Loucy (cell line): ENCODE results near the gene CNBD2.

ENCODE experiments used
- H2AFZ ChIP-seq: fragments of 200-600 bp; sonication (generic); 2 replicates; pipeline ENCODE4 v1.6.0; 2016; ENCODE audit warnings: antibody characterized with exemption, mild to moderate bottlenecking, low read length, moderate library complexity
- H3F3A ChIP-seq: fragments of 200-600 bp; 2 replicates; pipeline ENCODE4 v1.6.0; 2016; ENCODE audit warnings: antibody characterized with exemption, low read depth, mild to moderate bottlenecking
- H3K27me3 ChIP-seq: fragments of 200-600 bp; sonication (generic); 2 replicates; pipeline ENCODE4 v1.6.1; 2014; ENCODE audit warnings: low read length, mild to moderate bottlenecking; ENCODE audit not compliant: insufficient read depth, poor library complexity, severe bottlenecking
- H3K36me3 ChIP-seq: fragments of 200-600 bp; sonication (generic); 2 replicates; pipeline ENCODE4 v1.6.1; 2016; ENCODE audit warnings: low read length; ENCODE audit not compliant: insufficient read depth
- H3K4me1 ChIP-seq: fragments of 200-600 bp; sonication (generic); 2 replicates; pipeline ENCODE4 v1.5.1; 2014; ENCODE audit warnings: low read length, mild to moderate bottlenecking; ENCODE audit not compliant: insufficient read depth, poor library complexity, severe bottlenecking
- H3K4me2 ChIP-seq: fragments of 200-600 bp; sonication (generic); 2 replicates; pipeline ENCODE4 v1.6.0; 2014; ENCODE audit warnings: antibody characterized with exemption, low read length, low read depth, mild to moderate bottlenecking; ENCODE audit not compliant: poor library complexity, severe bottlenecking
- H3K4me3 ChIP-seq: fragments of 200-600 bp; sonication (generic); 2 replicates; pipeline ENCODE4 v1.5.1; 2014; ENCODE audit warnings: low read length, mild to moderate bottlenecking, mixed read lengths; ENCODE audit not compliant: poor library complexity, severe bottlenecking
- H3K79me2 ChIP-seq: fragments of 200-600 bp; sonication (generic); 2 replicates; pipeline ENCODE4 v1.6.1; 2014; ENCODE audit warnings: low read length; ENCODE audit not compliant: insufficient read depth
- H3K9ac ChIP-seq: fragments of 200-600 bp; sonication (generic); 2 replicates; pipeline ENCODE4 v1.6.0; 2014; ENCODE audit warnings: mild to moderate bottlenecking, low read depth, low read length, moderate library complexity; ENCODE audit not compliant: poor library complexity, severe bottlenecking
- H3K9me2 ChIP-seq: fragments of 200-600 bp; sonication (generic); replicated peaks from 2 replicates; pipeline ENCODE4 v1.6.1; 2016; ENCODE audit warnings: low read depth, low read length, mixed read lengths
- H3K9me3 ChIP-seq: fragments of 200-600 bp; sonication (generic); 2 replicates; pipeline ENCODE4 v1.6.1; 2014; ENCODE audit warnings: mild to moderate bottlenecking, antibody characterized with exemption, low read length, low read depth; ENCODE audit not compliant: insufficient read depth
- H4K20me1 ChIP-seq: fragments of 200-600 bp; sonication (generic); 2 replicates; pipeline ENCODE4 v1.6.0; 2014; ENCODE audit warnings: antibody characterized with exemption, low read length, mild to moderate bottlenecking; ENCODE audit not compliant: insufficient read depth, poor library complexity, severe bottlenecking
- EZH2phosphoT487 ChIP-seq: fragments of 200-600 bp; IDR thresholded peaks from 2 replicates; pipeline ENCODE4 v1.6.1; 2018; ENCODE audit warnings: antibody characterized with exemption, mild to moderate bottlenecking, moderate library complexity, borderline replicate concordance
- TF ChIP-seq, protein P1 (sequence below): fragments of 200-600 bp; sonication (generic); conservative IDR thresholded peaks from 2 replicates; pipeline ENCODE4 v1.5.1; 2014; ENCODE audit warnings: mild to moderate bottlenecking, antibody characterized with exemption, low read length

CNBD2 gene

GRCh38 chr20:35934050-35934449 lies 34.3 kb upstream of the CNBD2 start:
- no peaks in the 10 kb centered on the region for H4K20me1 ChIP-seq
- H3K27me3 ChIP-seq: no peaks in the 10 kb centered on the region

DNA sequence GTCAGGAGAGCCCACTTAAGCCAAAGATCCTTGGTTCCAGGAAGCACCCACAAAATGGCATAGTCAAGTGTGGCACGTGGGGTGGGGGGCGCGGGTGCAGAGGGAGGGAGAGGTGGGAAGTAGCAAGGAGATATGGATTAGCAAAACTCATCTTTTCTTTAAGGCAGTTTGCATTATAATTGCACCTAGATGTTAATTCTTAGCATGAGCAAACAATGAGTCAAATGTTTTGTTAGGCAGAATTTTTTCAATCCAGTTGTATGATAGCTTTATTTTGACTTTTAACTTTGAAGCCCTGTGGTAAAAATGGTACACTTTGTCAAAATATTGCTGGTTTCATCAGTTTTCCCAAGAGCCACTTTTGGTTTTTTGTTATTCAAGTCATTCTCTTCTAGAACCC lies 29.1 kb upstream of the CNBD2 start:
- H3K4me1 ChIP-seq: peaks cover 3% of the 10 kb centered on the region
- H3K9ac ChIP-seq: no peak overlapping the region
- H3K27me3 ChIP-seq: no peaks in the 10 kb centered on the region
- no peak overlapping the region for H2AFZ ChIP-seq
- H3K79me2 ChIP-seq: no peaks in the 10 kb centered on the region
- H3K36me3 ChIP-seq: peaks cover 52% of the 10 kb centered on the region; the same call in 1 of the 2 replicates
- no peak overlapping the region for H3K4me2 ChIP-seq
- no peaks in the 10 kb centered on the region for H3K9me3 ChIP-seq
- TF ChIP-seq, protein P1, sequence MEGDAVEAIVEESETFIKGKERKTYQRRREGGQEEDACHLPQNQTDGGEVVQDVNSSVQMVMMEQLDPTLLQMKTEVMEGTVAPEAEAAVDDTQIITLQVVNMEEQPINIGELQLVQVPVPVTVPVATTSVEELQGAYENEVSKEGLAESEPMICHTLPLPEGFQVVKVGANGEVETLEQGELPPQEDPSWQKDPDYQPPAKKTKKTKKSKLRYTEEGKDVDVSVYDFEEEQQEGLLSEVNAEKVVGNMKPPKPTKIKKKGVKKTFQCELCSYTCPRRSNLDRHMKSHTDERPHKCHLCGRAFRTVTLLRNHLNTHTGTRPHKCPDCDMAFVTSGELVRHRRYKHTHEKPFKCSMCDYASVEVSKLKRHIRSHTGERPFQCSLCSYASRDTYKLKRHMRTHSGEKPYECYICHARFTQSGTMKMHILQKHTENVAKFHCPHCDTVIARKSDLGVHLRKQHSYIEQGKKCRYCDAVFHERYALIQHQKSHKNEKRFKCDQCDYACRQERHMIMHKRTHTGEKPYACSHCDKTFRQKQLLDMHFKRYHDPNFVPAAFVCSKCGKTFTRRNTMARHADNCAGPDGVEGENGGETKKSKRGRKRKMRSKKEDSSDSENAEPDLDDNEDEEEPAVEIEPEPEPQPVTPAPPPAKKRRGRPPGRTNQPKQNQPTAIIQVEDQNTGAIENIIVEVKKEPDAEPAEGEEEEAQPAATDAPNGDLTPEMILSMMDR: no peak
- no peaks in the 10 kb centered on the region for H3K9me2 ChIP-seq
- no peaks in the 10 kb centered on the region for H4K20me1 ChIP-seq
- no peak overlapping the region for H3K4me3 ChIP-seq
- H3F3A ChIP-seq: no peaks in the 10 kb centered on the region

More at GRCh38 chr20:35934050-35934449, 34.3 kb upstream of the CNBD2 start:
- H3K9me3 ChIP-seq: no peaks in the 10 kb centered on the region
- H3K36me3 ChIP-seq: peaks cover 47% of the 10 kb centered on the region; the same call in 1 of the 2 replicates
- H3K4me1 ChIP-seq: peaks cover 3% of the 10 kb centered on the region
- no peak overlapping the region for H2AFZ ChIP-seq
- TF ChIP-seq EZH2phosphoT487: no peak
- TF ChIP-seq, protein P1: no peak
- H3K4me3 ChIP-seq: no peak overlapping the region
- H3F3A ChIP-seq: no peaks in the 10 kb centered on the region
- H3K9me2 ChIP-seq: no peaks in the 10 kb centered on the region
- H3K79me2 ChIP-seq: no peaks in the 10 kb centered on the region
- no peak overlapping the region for H3K4me2 ChIP-seq
- no peak overlapping the region for H3K9ac ChIP-seq

DNA sequence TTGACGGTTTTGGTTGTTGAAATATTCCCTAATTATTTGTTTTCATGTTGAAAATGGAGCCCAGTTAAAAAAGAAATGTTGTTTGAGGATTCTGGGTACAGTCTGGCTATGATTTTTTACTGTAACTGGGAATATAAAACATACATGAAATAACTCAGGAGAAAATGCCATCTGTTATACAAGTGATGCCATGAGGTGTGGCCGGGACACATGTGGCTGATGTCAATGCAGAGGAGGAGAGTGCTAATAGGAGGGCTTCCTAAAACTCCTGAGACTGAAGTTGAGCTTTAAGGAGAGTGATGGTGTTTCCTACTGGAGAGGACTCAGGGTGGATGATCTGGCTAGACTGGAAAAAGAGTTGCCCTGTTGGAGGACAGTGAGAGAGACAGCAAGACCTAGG lies 26.8 kb upstream of the CNBD2 start:
- Histone ChIP-seq H3F3A (no peaks in the 10 kb centered on the region), H2AFZ (no peak overlapping the region), H3K36me3 (peaks cover 61% of the 10 kb centered on the region; the same call in 1 of the 2 replicates), H4K20me1 (no peaks in the 10 kb centered on the region), H3K79me2 (no peaks in the 10 kb centered on the region), H3K9me2 (no peaks in the 10 kb centered on the region), H3K9me3 (no peaks in the 10 kb centered on the region), H3K4me1 (no peaks in the 10 kb centered on the region), H3K9ac (no peak overlapping the region), H3K4me3 (no peak overlapping the region), H3K4me2 (no peak overlapping the region), H3K27me3 (no peaks in the 10 kb centered on the region)
- TF ChIP-seq, protein P1: no peak
- no peak for TF ChIP-seq EZH2phosphoT487
